ENCODE data around the gene FGD6.
"Not testable (repeated sequence)": the region's sequence is repeated elsewhere in the genome, so short reads cannot be mapped to it uniquely, and the experiment has no call there.

FGD6 gene

GRCh38 chr12:95096852-95097251, 120.4 kb downstream of the FGD6 start:
- no peak overlapping the region for H3K4me3 Mint-ChIP-seq
- no peaks in the 10 kb centered on the region for H3K9me3 Mint-ChIP-seq
- H3K27me3 Mint-ChIP-seq = no peaks in the 10 kb centered on the region
- no peaks in the 10 kb centered on the region for H3K36me3 Mint-ChIP-seq (ENCODE audit: low read depth)
- no peak overlapping the region for H3K27ac Mint-ChIP-seq
- H3K4me1 Mint-ChIP-seq (ENCODE audit: low read depth) = no peaks in the 10 kb centered on the region

- no peak overlapping the region for H3K27ac Mint-ChIP-seq
- no peak overlapping the region for H3K4me3 Mint-ChIP-seq
- H3K27me3 Mint-ChIP-seq = no peaks in the 10 kb centered on the region
- H3K36me3 Mint-ChIP-seq (ENCODE audit: low read depth) = no peaks in the 10 kb centered on the region
- H3K9me3 Mint-ChIP-seq = no peaks in the 10 kb centered on the region
- H3K4me1 Mint-ChIP-seq (ENCODE audit: low read depth) = no peaks in the 10 kb centered on the region
Observed at GRCh38 chr12:95096378-95096777, 120.9 kb downstream of the FGD6 start.

- not testable (repeated sequence) for H3K9me3 Mint-ChIP-seq; H3K36me3 Mint-ChIP-seq (ENCODE audit: low read depth); H3K27ac Mint-ChIP-seq; H3K4me3 Mint-ChIP-seq; H3K4me1 Mint-ChIP-seq (ENCODE audit: low read depth); H3K27me3 Mint-ChIP-seq
Observed at GRCh38 chr12:95095866-95096265, 121.4 kb downstream of the FGD6 start.

GRCh38 chr12:95089462-95089861, 127.8 kb downstream of the FGD6 start:
- Mint-ChIP-seq H3K27ac (no peak overlapping the region), H3K4me1 (ENCODE audit: low read depth) (no peaks in the 10 kb centered on the region), H3K9me3 (no peaks in the 10 kb centered on the region), H3K27me3 (no peaks in the 10 kb centered on the region), H3K4me3 (no peak overlapping the region), H3K36me3 (ENCODE audit: low read depth) (no peaks in the 10 kb centered on the region)

GRCh38 chr12:95088379-95088778, 128.9 kb downstream of the FGD6 start:
- Mint-ChIP-seq H3K9me3 (no peaks in the 10 kb centered on the region), H3K27me3 (no peaks in the 10 kb centered on the region), H3K36me3 (ENCODE audit: low read depth) (no peaks in the 10 kb centered on the region), H3K4me1 (ENCODE audit: low read depth) (no peaks in the 10 kb centered on the region), H3K4me3 (no peak overlapping the region), H3K27ac (no peak overlapping the region)

GRCh38 chr12:95085612-95086011, 131.7 kb downstream of the FGD6 start:
- no peaks in the 10 kb centered on the region for H3K4me1 Mint-ChIP-seq (ENCODE audit: low read depth)
- H3K27ac Mint-ChIP-seq = no peak overlapping the region
- H3K4me3 Mint-ChIP-seq = no peak overlapping the region
- H3K36me3 Mint-ChIP-seq (ENCODE audit: low read depth) = no peaks in the 10 kb centered on the region
- no peaks in the 10 kb centered on the region for H3K9me3 Mint-ChIP-seq
- H3K27me3 Mint-ChIP-seq = no peaks in the 10 kb centered on the region

GRCh38 chr12:95083938-95084337, 133.3 kb downstream of the FGD6 start:
- Mint-ChIP-seq H3K9me3 (no peaks in the 10 kb centered on the region), H3K27me3 (no peaks in the 10 kb centered on the region), H3K4me3 (no peak overlapping the region), H3K27ac (no peak overlapping the region), H3K36me3 (ENCODE audit: low read depth) (no peaks in the 10 kb centered on the region), H3K4me1 (ENCODE audit: low read depth) (no peaks in the 10 kb centered on the region)

- no peaks in the 10 kb centered on the region for H3K4me1 Mint-ChIP-seq (ENCODE audit: low read depth)
- no peak overlapping the region for H3K27ac Mint-ChIP-seq
- no peaks in the 10 kb centered on the region for H3K36me3 Mint-ChIP-seq (ENCODE audit: low read depth)
- no peaks in the 10 kb centered on the region for H3K27me3 Mint-ChIP-seq
- H3K9me3 Mint-ChIP-seq = no peaks in the 10 kb centered on the region
- no peak overlapping the region for H3K4me3 Mint-ChIP-seq
Observed at GRCh38 chr12:95083471-95083870, 133.8 kb downstream of the FGD6 start.

- Mint-ChIP-seq H3K36me3 (ENCODE audit: low read depth) (no peaks in the 10 kb centered on the region), H3K27me3 (no peaks in the 10 kb centered on the region), H3K4me3 (no peak overlapping the region), H3K27ac (no peak overlapping the region), H3K9me3 (no peaks in the 10 kb centered on the region), H3K4me1 (ENCODE audit: low read depth) (peaks cover 10% of the 10 kb centered on the region)
Observed at GRCh38 chr12:95077341-95077740, 139.9 kb downstream of the FGD6 start.

- H3K36me3 Mint-ChIP-seq (ENCODE audit: low read depth) = peaks cover 5% of the 10 kb centered on the region
- H3K4me3 Mint-ChIP-seq = no peak overlapping the region
- peaks cover 20% of the 10 kb centered on the region for H3K4me1 Mint-ChIP-seq (ENCODE audit: low read depth)
Observed at GRCh38 chr12:95074766-95075165, 142.5 kb downstream of the FGD6 start.

GRCh38 chr12:95073698-95074520, 143.4 kb downstream of the FGD6 start:
- peak overlapping the region; percentile 87 for H3K27ac Mint-ChIP-seq
- H3K9me3 Mint-ChIP-seq = no peaks in the 10 kb centered on the region
- peak overlapping the region; percentile 93 for H3K4me3 Mint-ChIP-seq
- peaks cover 24% of the 10 kb centered on the region for H3K4me1 Mint-ChIP-seq (ENCODE audit: low read depth)
- peaks cover 11% of the 10 kb centered on the region for H3K36me3 Mint-ChIP-seq (ENCODE audit: low read depth)
- no peaks in the 10 kb centered on the region for H3K27me3 Mint-ChIP-seq

More at GRCh38 chr12:95074766-95075165, 142.5 kb downstream of the FGD6 start:
- H3K27me3 Mint-ChIP-seq = no peaks in the 10 kb centered on the region
- no peaks in the 10 kb centered on the region for H3K9me3 Mint-ChIP-seq
- no peak overlapping the region for H3K27ac Mint-ChIP-seq

- H3K4me1 Mint-ChIP-seq (ENCODE audit: low read depth) = peaks cover 24% of the 10 kb centered on the region
- H3K4me3 Mint-ChIP-seq = peak within 1 kb of the TSS; percentile 93
- H3K27me3 Mint-ChIP-seq = no peaks in the 10 kb centered on the region
- H3K9me3 Mint-ChIP-seq = no peaks in the 10 kb centered on the region
- H3K36me3 Mint-ChIP-seq (ENCODE audit: low read depth) = peaks cover 12% of the 10 kb centered on the region
- H3K27ac Mint-ChIP-seq = peak within 1 kb of the TSS; percentile 87
Observed at GRCh38 chr12:95072900-95073697, 144.2 kb downstream of the FGD6 start, which contains the start of gene NR2C1. NR2C1 (minus strand) TSS chr12:95073618; CDS start chr12:95067384, 6,234 bp downstream.

- H3K4me1 Mint-ChIP-seq (ENCODE audit: low read depth) = peaks cover 24% of the 10 kb centered on the region
- no peaks in the 10 kb centered on the region for H3K27me3 Mint-ChIP-seq
- no peaks in the 10 kb centered on the region for H3K9me3 Mint-ChIP-seq
- no peak overlapping the region for H3K4me3 Mint-ChIP-seq
- peaks cover 24% of the 10 kb centered on the region for H3K36me3 Mint-ChIP-seq (ENCODE audit: low read depth)
- no peak overlapping the region for H3K27ac Mint-ChIP-seq
Observed at GRCh38 chr12:95070378-95070777, 146.9 kb downstream of the FGD6 start.

- Mint-ChIP-seq H3K36me3 (ENCODE audit: low read depth) (peaks cover 52% of the 10 kb centered on the region), H3K27me3 (no peaks in the 10 kb centered on the region)
Observed at GRCh38 chr12:95066091-95066855, 151.0 kb downstream of the FGD6 start.

GRCh38 chr12:95060951-95061350, 156.3 kb downstream of the FGD6 start:
- H3K36me3 Mint-ChIP-seq (ENCODE audit: low read depth) = peaks cover 45% of the 10 kb centered on the region
- H3K27me3 Mint-ChIP-seq = no peaks in the 10 kb centered on the region
- H3K27ac Mint-ChIP-seq = no peak overlapping the region
- no peaks in the 10 kb centered on the region for H3K4me1 Mint-ChIP-seq (ENCODE audit: low read depth)
- no peak overlapping the region for H3K4me3 Mint-ChIP-seq
- H3K9me3 Mint-ChIP-seq = no peaks in the 10 kb centered on the region

More at GRCh38 chr12:95066091-95066855, 151.0 kb downstream of the FGD6 start:
- Mint-ChIP-seq H3K9me3 (no peaks in the 10 kb centered on the region), H3K4me1 (ENCODE audit: low read depth) (peaks cover 12% of the 10 kb centered on the region), H3K27ac (no peak overlapping the region), H3K4me3 (no peak overlapping the region)
